ENCODE data around the gene FOXN4. TPM values are rescaled to one million over a fixed set of nuclear protein-coding genes. Genes with fewer than 3 reads are reported as not detected.

Gene FOXN4
- total RNA-seq, 1 donor from 2014 or later, result not detected

DNA sequence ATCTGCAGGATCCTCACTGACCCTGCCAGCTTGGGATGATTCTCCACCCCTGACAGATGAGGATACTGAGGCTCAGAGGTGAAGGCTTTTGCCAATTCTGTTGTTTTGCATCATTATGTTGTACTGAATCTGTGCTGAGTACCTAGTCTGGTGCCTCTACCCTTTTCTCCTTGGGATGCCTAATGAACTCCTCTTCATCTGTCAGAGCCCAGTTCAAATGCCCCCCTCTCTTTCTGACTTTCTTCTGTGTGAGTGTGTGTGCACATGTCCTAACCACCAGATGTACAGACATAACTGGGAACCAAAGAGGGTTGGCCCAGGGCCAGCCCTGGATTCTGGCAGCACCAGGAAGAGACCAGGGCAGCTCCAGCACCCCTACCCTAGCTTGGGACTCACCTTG is 22.8 kb downstream of the FOXN4 start:
- DNase-seq (ENCODE audit: low read depth), result no peak
- peaks cover 10% of the 10 kb centered on the region for H3K27me3 ChIP-seq (ENCODE audit: control insufficient read depth, insufficient read depth, low read length)
- H3K36me3 ChIP-seq (ENCODE audit: control insufficient read depth, insufficient read depth, low read length), result no peaks in the 10 kb centered on the region
- no peak overlapping the region for H3K4me3 ChIP-seq (ENCODE audit: low read depth, low read length)
- TF ChIP-seq, protein P1, sequence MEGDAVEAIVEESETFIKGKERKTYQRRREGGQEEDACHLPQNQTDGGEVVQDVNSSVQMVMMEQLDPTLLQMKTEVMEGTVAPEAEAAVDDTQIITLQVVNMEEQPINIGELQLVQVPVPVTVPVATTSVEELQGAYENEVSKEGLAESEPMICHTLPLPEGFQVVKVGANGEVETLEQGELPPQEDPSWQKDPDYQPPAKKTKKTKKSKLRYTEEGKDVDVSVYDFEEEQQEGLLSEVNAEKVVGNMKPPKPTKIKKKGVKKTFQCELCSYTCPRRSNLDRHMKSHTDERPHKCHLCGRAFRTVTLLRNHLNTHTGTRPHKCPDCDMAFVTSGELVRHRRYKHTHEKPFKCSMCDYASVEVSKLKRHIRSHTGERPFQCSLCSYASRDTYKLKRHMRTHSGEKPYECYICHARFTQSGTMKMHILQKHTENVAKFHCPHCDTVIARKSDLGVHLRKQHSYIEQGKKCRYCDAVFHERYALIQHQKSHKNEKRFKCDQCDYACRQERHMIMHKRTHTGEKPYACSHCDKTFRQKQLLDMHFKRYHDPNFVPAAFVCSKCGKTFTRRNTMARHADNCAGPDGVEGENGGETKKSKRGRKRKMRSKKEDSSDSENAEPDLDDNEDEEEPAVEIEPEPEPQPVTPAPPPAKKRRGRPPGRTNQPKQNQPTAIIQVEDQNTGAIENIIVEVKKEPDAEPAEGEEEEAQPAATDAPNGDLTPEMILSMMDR (IDR thresholded peaks at IDR 0.05; ENCODE audit: insufficient read depth, low read length, poor library complexity, severe bottlenecking), result no peak

DNA sequence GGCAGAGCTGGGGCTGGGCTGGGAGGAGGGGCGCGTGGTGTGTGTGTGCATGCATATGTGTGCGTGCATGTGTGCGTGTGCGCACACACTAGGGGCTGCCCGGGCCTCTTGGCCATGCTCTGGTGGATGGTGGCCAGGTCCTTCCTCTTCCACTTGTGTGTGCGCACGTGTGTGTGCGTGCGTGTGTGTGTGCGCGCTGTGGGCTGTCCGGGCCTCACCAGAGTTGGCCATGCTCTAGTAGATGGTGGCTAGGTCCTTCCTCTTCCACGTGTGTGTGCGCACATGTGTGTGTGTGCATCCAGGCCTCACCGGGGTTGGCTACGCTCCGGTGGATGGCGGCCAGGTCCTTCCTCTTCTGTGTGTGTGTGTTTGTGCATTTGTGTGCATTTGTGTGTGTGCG is 24.7 kb downstream of the FOXN4 start:
- H3K4me3 ChIP-seq (ENCODE audit: low read depth, low read length), result no peak overlapping the region
- TF ChIP-seq, protein P1 (IDR thresholded peaks at IDR 0.05; ENCODE audit: insufficient read depth, low read length, poor library complexity, severe bottlenecking), result no peak
- H3K36me3 ChIP-seq (ENCODE audit: control insufficient read depth, insufficient read depth, low read length), result no peaks in the 10 kb centered on the region
- H3K27me3 ChIP-seq (ENCODE audit: control insufficient read depth, insufficient read depth, low read length), result peaks cover 2% of the 10 kb centered on the region
- DNase-seq (ENCODE audit: low read depth), result no peak

DNA sequence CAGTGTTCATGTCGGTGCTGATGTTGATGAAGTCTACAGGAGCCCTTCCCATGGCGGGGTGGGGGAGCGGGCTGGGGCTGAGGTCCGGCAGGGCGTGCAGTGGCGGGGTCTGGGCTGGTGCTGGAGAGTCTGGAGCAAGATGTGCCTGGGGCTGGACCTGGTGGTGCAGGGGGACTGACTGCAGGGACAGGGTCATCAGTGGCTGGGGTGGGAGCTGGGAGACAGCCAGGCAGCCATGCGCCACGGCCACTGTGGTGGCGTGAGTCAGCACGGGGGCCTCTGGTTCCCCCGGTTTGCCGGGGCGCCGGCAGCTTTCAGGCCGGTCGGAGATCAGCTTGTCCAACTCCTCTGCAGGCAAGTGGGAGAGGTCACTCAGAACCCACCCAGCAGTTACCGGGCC is 27.6 kb downstream of the FOXN4 start:
- TF ChIP-seq, protein P1 (IDR thresholded peaks at IDR 0.05; ENCODE audit: insufficient read depth, low read length, poor library complexity, severe bottlenecking), result no peak
- no peak overlapping the region for H3K4me3 ChIP-seq (ENCODE audit: low read depth, low read length)
- no peaks in the 10 kb centered on the region for H3K36me3 ChIP-seq (ENCODE audit: control insufficient read depth, insufficient read depth, low read length)
- DNase-seq (ENCODE audit: low read depth), result no peak
- H3K27me3 ChIP-seq (ENCODE audit: control insufficient read depth, insufficient read depth, low read length), result no peaks in the 10 kb centered on the region

DNA sequence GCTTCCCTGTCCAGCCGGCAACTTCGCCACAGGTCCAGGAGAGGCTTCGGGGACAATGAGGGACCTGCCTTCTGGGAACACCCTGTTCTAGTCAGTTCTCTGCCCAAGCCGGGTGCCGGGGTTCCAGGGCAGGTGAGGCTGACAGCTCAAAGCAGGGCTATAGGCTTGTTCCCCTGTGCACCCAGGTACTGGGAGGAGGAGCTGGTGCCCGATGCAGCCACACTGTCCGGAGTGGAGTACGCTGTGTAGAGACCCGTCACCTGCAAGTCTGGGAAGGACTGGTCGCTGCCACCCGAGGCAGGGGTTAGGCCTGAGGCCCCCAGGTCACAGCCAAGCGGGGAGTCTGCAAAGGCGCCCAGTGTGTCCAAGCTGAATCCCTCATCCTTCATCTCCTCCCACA is 29.6 kb downstream of the FOXN4 start:
- no peak overlapping the region for H3K4me3 ChIP-seq (ENCODE audit: low read depth, low read length)
- H3K27me3 ChIP-seq (ENCODE audit: control insufficient read depth, insufficient read depth, low read length), result no peaks in the 10 kb centered on the region
- TF ChIP-seq, protein P1 (IDR thresholded peaks at IDR 0.05; ENCODE audit: insufficient read depth, low read length, poor library complexity, severe bottlenecking), result no peak
- H3K36me3 ChIP-seq (ENCODE audit: control insufficient read depth, insufficient read depth, low read length), result no peaks in the 10 kb centered on the region
- no peak for DNase-seq (ENCODE audit: low read depth)

DNA sequence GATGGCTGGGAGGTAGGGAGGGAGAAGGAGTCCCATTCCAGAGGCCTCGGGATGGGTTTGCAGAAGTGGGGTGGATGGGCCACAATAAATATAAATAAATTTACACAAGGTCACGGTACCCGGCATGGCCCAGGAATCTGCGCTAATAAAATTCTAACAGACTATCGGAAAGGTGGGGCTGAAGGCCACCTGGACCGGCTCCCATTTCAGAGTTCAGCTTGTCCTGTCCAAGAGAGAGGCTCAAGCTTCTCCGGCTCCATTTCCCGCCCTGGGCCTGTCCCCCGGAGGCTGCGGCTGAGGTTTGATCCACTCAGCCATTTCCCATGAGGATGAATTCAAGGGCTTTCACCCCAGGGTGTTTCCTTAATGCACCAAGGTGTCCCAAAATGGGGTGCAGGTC is 30.2 kb downstream of the FOXN4 start:
- DNase-seq (ENCODE audit: low read depth), result no peak
- Histone ChIP-seq H3K36me3 (ENCODE audit: control insufficient read depth, insufficient read depth, low read length) (no peaks in the 10 kb centered on the region), H3K4me3 (ENCODE audit: low read depth, low read length) (no peak overlapping the region), H3K27me3 (ENCODE audit: control insufficient read depth, insufficient read depth, low read length) (no peaks in the 10 kb centered on the region)
- TF ChIP-seq, protein P1 (IDR thresholded peaks at IDR 0.05; ENCODE audit: insufficient read depth, low read length, poor library complexity, severe bottlenecking), result no peak

DNA sequence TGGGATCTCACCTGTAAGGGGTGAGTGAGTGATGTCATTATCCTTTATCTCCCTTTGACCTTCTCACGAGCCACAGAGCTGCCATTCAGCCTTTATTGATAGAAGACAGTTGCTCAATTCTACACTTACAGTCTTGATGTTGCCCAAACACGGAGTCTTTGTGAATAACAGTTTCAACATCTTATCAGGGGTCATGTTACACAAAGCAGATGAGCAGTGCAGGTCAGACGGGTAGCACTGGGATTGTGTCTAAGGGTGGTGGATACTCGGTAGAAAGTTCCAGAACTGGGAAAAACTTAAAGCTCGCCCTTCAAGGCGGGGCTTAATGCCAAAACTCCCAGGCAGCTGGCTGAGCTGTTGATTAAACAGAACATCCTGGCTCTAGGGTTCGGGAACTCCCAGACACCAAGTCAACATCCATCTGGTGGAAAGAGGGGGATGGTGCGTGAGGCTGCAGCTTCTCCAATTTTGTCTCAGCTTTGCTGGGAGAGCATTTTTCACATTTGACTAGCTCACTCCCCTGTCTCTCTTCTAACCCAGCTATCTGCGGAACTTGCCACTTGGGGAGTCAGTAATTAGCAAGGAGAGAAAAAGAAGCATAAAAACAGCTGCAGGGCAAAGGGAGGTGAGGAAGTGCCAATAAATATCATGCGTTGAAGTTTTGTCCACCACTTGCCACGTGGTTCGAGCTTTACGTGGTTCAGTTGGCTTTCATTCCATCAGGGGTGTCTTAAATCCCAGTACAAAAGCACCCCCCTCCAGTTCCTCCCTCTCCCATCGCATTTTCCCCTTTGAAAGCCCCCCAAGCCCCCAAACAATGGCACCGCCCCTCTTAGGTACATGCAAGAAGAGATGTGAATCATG is 31.0 kb downstream of the FOXN4 start:
- no peak for DNase-seq (ENCODE audit: low read depth)
- H3K27me3 ChIP-seq (ENCODE audit: control insufficient read depth, insufficient read depth, low read length), result peaks cover 5% of the 10 kb centered on the region
- TF ChIP-seq, protein P1 (IDR thresholded peaks at IDR 0.05; ENCODE audit: insufficient read depth, low read length, poor library complexity, severe bottlenecking), result no peak
- no peak overlapping the region for H3K4me3 ChIP-seq (ENCODE audit: low read depth, low read length)
- H3K36me3 ChIP-seq (ENCODE audit: control insufficient read depth, insufficient read depth, low read length), result no peaks in the 10 kb centered on the region
